ENCODE measurements around the gene RHOH. TPM values are rescaled to one million over a fixed set of nuclear protein-coding genes. Genes with fewer than 3 reads are reported as not detected.
"Not testable (repeated sequence)": the region's sequence is repeated elsewhere in the genome, so short reads cannot be mapped to it uniquely, and the experiment has no call there.

RHOH gene
- total RNA-seq, 1 donor from 2014 or later, result 158 TPM

DNA sequence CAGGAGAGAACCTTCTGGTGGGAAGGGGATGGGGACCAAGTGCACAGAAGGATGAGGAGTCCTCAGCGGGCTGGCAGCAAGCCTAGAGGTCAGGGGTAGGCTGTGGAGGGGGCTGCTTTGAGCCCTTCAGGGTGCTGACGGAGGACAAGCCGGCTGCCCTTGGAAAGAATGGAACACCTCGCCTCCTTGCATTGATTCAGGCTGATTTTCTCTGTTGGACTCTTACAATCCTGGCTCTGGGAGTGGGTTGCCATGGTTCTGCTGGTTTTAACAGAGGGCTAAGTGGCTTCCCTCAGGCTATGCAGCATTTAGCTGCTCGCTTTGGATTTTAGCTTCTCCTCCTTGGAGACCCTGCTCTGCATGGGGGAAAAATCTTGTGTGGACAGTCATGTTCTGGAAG, 88.9 kb downstream of the RHOH start:
- intact Hi-C loops (cut with micrococcal nuclease), result no loop called here

GRCh38 chr4:40288566-40288965, 91.7 kb downstream of the RHOH start:
- intact Hi-C loops (cut with micrococcal nuclease), result no loop called here

- intact Hi-C loops (cut with micrococcal nuclease), result no loop called here
These were observed 92.7 kb downstream of the RHOH start for GRCh38 chr4:40289366-40290188.

DNA sequence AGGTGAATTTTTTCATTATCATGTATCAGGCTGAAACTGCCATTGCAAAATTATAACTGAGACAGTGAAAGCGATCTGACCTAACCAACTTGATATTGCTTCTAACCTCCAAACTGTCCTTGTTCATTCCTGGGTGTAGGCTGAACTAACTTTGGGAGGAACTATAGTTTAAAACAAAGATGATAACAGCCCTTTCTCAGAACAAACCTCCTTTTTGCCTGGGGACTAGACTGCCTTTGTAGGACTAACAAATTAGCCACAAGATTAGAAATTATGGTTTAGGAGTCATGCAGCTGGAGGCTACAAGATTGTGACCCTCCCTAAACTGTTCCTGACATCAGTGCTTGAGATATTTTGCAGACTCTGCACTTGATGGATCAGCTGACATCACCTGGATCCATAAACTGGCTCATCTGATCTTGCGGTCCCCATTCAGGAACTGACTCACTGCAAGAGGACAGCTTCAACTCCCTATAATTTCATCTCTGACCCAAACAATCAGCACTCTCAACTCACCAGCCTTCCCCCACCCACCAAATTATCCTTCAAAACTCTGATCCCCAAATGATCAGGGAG, 93.9 kb downstream of the RHOH start:
- intact Hi-C loops (cut with micrococcal nuclease), result not testable (repeated sequence)

DNA sequence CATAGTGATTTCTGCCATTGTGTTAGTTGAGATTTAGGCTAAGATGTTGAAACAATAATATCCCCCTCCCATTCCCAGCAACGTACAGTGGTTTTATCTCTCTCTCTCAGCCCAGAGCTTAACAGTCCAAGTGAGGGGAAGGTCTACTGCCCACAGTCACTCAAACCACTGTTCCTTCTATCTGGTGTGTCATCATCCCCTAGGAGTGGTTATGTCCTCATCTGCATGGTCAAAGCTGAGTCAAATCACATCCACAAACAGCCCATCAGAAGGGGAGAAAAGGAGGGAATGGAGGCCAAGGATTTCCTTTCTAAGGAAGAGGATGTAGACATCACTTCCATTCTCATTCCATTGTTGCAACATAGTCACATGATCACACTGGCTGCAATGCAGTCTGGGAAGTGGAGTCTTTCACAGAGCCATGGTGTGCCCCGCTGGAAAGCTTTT, 95.5 kb downstream of the RHOH start:
- intact Hi-C loops (cut with micrococcal nuclease), result no loop called here

GRCh38 chr4:40294339-40294738, 97.5 kb downstream of the RHOH start:
- intact Hi-C loops (cut with micrococcal nuclease), result no loop called here

- intact Hi-C loops (cut with micrococcal nuclease), result not testable (repeated sequence)
These were observed 98.2 kb downstream of the RHOH start for GRCh38 chr4:40295030-40295429.

DNA sequence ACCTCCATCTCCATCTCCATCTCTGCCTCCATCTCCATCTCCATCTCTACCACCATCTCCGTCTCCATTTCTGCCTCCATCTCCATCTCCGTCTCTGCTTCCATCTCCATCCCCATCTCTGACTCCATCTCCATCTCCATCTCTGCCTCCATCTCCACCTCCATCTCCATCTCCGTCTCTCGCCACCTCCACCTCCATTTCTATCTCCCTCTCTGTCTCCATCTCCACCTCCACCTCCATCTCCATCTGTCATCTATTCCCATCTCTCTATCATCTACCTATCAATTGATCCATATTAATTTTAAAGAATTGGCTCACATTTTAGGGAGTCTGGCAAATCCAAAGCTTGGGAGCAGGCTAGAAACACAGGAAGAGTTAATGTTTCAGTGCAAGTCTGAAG, 98.7 kb downstream of the RHOH start:
- intact Hi-C loops (cut with micrococcal nuclease), result no loop called here

Other genes with a start within 250 kb of the RHOH start
- gene PDS5A, start 219.1 kb upstream of the RHOH start, total RNA-seq, result 106 TPM in 2 replicates
- 25.9 and 31.5 TPM in 2 replicates for gene N4BP2, start 140.2 kb upstream of the RHOH start, total RNA-seq
- gene CHRNA9, start 138.3 kb downstream of the RHOH start, total RNA-seq, result not detected in 2 replicates

Data from T-helper 1 cell treated with Interleukin-12 subunit alpha and Interleukin-12 subunit beta and Interleukin-4 antibody, amounts not matched to agents 30 ng/mL and 1 ng/mL, for 36 hours (primary cell).